NCI-H146 (cell line): ENCODE data around the gene RAB3GAP1.
A peak's percentile ranks its signal among the peaks of the same experiment; 100 is the strongest.

Source experiments
- DNase-seq: peaks from one replicate; lab custom pipeline; 2025; lab: John Stamatoyannopoulos, UW

Gene RAB3GAP1

GRCh38 chr2:135163901-135164300, 111.8 kb downstream of the RAB3GAP1 start:
- no peak for DNase-seq

GRCh38 chr2:135164431-135164830, 112.3 kb downstream of the RAB3GAP1 start:
- DNase-seq = peak; percentile 82

- DNase-seq = no peak
These were observed 115.2 kb downstream of the RAB3GAP1 start for GRCh38 chr2:135167273-135167672.

GRCh38 chr2:135168204-135168856, 116.2 kb downstream of the RAB3GAP1 start:
- no peak for DNase-seq

GRCh38 chr2:135169900-135170753, 118.0 kb downstream of the RAB3GAP1 start:
- DNase-seq = peak; percentile 10

GRCh38 chr2:135174049-135174809, 122.1 kb downstream of the RAB3GAP1 start:
- no peak for DNase-seq

GRCh38 chr2:135174810-135175093, 122.7 kb downstream of the RAB3GAP1 start:
- DNase-seq = no peak

- peak; percentile 95 for DNase-seq
These were observed 123.1 kb downstream of the RAB3GAP1 start for GRCh38 chr2:135175177-135175576.

GRCh38 chr2:135179689-135180088, 127.6 kb downstream of the RAB3GAP1 start:
- no peak for DNase-seq

- DNase-seq = no peak
These were observed 130.1 kb downstream of the RAB3GAP1 start for GRCh38 chr2:135182190-135182589.

GRCh38 chr2:135182601-135183000, 130.5 kb downstream of the RAB3GAP1 start:
- no peak for DNase-seq

- no peak for DNase-seq
These were observed 131.7 kb downstream of the RAB3GAP1 start for GRCh38 chr2:135183822-135184221.

- DNase-seq = no peak
These were observed 134.0 kb downstream of the RAB3GAP1 start for GRCh38 chr2:135186054-135186453.

GRCh38 chr2:135187270-135187669, 135.2 kb downstream of the RAB3GAP1 start:
- no peak for DNase-seq

GRCh38 chr2:135189148-135189547, 137.1 kb downstream of the RAB3GAP1 start:
- no peak for DNase-seq

- DNase-seq = no peak
These were observed 138.7 kb downstream of the RAB3GAP1 start for GRCh38 chr2:135190799-135191198.

GRCh38 chr2:135198481-135198880, 146.4 kb downstream of the RAB3GAP1 start:
- DNase-seq = no peak

- DNase-seq = peak; percentile 4
These were observed 150.7 kb downstream of the RAB3GAP1 start for GRCh38 chr2:135202751-135203150.

- no peak for DNase-seq
These were observed 151.9 kb downstream of the RAB3GAP1 start for GRCh38 chr2:135203944-135204343.

GRCh38 chr2:135208016-135208415, 155.9 kb downstream of the RAB3GAP1 start:
- no peak for DNase-seq

- no peak for DNase-seq
These were observed 160.7 kb downstream of the RAB3GAP1 start for GRCh38 chr2:135212757-135213156.

- no peak for DNase-seq
These were observed 166.3 kb downstream of the RAB3GAP1 start for GRCh38 chr2:135218426-135218825.

GRCh38 chr2:135219226-135219625, 167.1 kb downstream of the RAB3GAP1 start:
- no peak for DNase-seq
